Pancreas (tissue), 10 donors: ENCODE results near the gene TPRA1. TPM values are rescaled to one million over a fixed set of nuclear protein-coding genes. Genes with fewer than 3 reads are reported as not detected.
A peak's percentile ranks its signal among the peaks of the same experiment; 100 is the strongest.

Source experiments
- ATAC-seq, 4 donors: fragments of 200-7000 bp; cut with Tn5 transposase; one replicate each; pipeline versions ENCODE4 v1.8.0 to v1.9.1; 2020; ENCODE audit warnings: mild to moderate bottlenecking in 4 of 4, moderate library complexity in 4 of 4
- DNase-seq, 6 donors: peaks; one replicate each; pipeline ENCODE4 v3.0.0-alpha.2; 2020
- FAIRE-seq: peaks from 2 replicates; lab custom pipeline; 2012; peaks lifted over from hg19 to GRCh38; lab: Jason Lieb, UNC
- H3K27ac ChIP-seq, 4 donors: fragments of 200-600 bp; sonication (generic); 1 replicate in 3 of 4; 2 replicates in 1 of 4; pipeline versions ENCODE4 v1.5.0 to v1.8.0; 2020
- H3K27me3 ChIP-seq, 4 donors: fragments of 200-600 bp; one replicate each; pipeline ENCODE4 v1.8.0; 2021
- H3K36me3 ChIP-seq, 3 donors: fragments of 200-600 bp; sonication (generic) in 1 of 3; one replicate each; pipeline versions ENCODE4 v1.5.0 to v1.8.0; 2020 to 2021
- H3K4me1 ChIP-seq, 3 donors: fragments of 200-600 bp; one replicate each; pipeline ENCODE4 v1.8.0; 2021
- H3K4me3 ChIP-seq, 4 donors: fragments of 200-600 bp; sonication (generic) in 2 of 4; one replicate each; pipeline versions ENCODE4 v1.5.0 to v1.8.0; 2020 to 2021
- H3K9me3 ChIP-seq, 4 donors: fragments of 200-600 bp; one replicate each; pipeline ENCODE4 v1.8.0; 2021
- CTCF ChIP-seq, 4 donors: fragments of 200-600 bp; sonication (generic) in 3 of 4; IDR thresholded peaks; one replicate each; pipeline versions ENCODE4 v1.5.0 to v1.8.0; 2021; ENCODE audit warnings: antibody characterized with exemption in 4 of 4
- WGBS, 2 donors: extraction: QIAGEN DNeasy Blood & Tissue Kit; methylation state at CpG; one replicate each; pipeline ENCODE4 v1.1.7; 2013; 5-methylcytosine and 5-hydroxymethylcytosine counted together
- intact Hi-C, 3 donors: fragments of 100-400 bp; cut with DNase I; formaldehyde crosslinking; loops; one replicate each; pipeline versions ENCODE4 v1.11.1 to v1.14.2; 2022
- polyA plus RNA-seq, 2 donors: library from polyadenylated mRNA; stranded (reverse); fragments of 200-250 nt; gene quantifications; one replicate each; pipeline ENCODE4 v1.2.3, GENCODE V29; 2013
- total RNA-seq, 6 donors: library from RNA; stranded (reverse); fragmentation: NEBNext Ultra II Directional in 4 of 6; extraction: Animal tissue kit (Norgen Biotek cat#: 25700) in 4 of 6; gene quantifications; one replicate each; pipeline versions ENCODE4 v1.2.1 to v1.2.4, GENCODE V29; 2021 to 2023
- donor health status: healthy with polysubstance abuse.
- donor health status: DM: no; HTN: no; CAD: no; lungs with moderate emphysema.
- donor health status: DM: no; HTN: no; CAD: no.
- donor health status: control.
- donor health status: control.
- donor health status: Bipolar disorder and iron deficiency.
- donor health status: DM: yes; HTN: yes; CAD: no.
- donor health status: DM: no; HTN: no; CAD: no.
- donor health status: DM: no; HTN: no; CAD: no.
- donor health status: DM: yes; HTN: yes; CAD: no.

Gene TPRA1
- total and polyA plus RNA-seq, 8 donors, result 12.1 to 25.9 (median 16.1) TPM

GRCh38 chr3:127584734-127585133 is 5.8 kb downstream of the TPRA1 start:
- H3K4me3 ChIP-seq, result no peak overlapping the region
- H3K4me1 ChIP-seq, result peaks cover 0 to 14% (median 0%) of the 10 kb centered on the region in 3 donors
- H3K9me3 ChIP-seq, result no peaks in the 10 kb centered on the region
- DNase-seq (peak in 1 of 6 donors; percentile 0), FAIRE-seq (no peak), ATAC-seq (no peak)
- no peak overlapping the region for H3K27ac ChIP-seq
- intact Hi-C loops, result no loop called here
- 91 to 94% methylated on average over 6 of the region's 6 CpGs for WGBS, 2 donors
- no peak for TF ChIP-seq CTCF (IDR thresholded peaks at IDR 0.05)
- no peaks in the 10 kb centered on the region for H3K36me3 ChIP-seq
- H3K27me3 ChIP-seq, result no peaks in the 10 kb centered on the region

- H3K27ac ChIP-seq, result no peak overlapping the region
- no peak for ATAC-seq
- no peaks in the 10 kb centered on the region for H3K27me3 ChIP-seq
- intact Hi-C loops, result no loop called here
- FAIRE-seq, result no peak
- 89 to 92% methylated on average over 11 of the region's 11 CpGs for WGBS, 2 donors
- H3K9me3 ChIP-seq, result no peaks in the 10 kb centered on the region
- TF ChIP-seq CTCF (IDR thresholded peaks at IDR 0.05), result no peak
- no peak for DNase-seq
- no peaks in the 10 kb centered on the region for H3K36me3 ChIP-seq
- H3K4me3 ChIP-seq, result no peak overlapping the region
- peaks cover 0 to 4% (median 0%) of the 10 kb centered on the region in 3 donors for H3K4me1 ChIP-seq
Measured at GRCh38 chr3:127580327-127581060, 10.0 kb downstream of the TPRA1 start.

- WGBS, 2 donors, result 94% methylated on average over 6 of the region's 6 CpGs
- no peaks in the 10 kb centered on the region for H3K4me1 ChIP-seq
- TF ChIP-seq CTCF (IDR thresholded peaks at IDR 0.05), result no peak
- H3K4me3 ChIP-seq, result no peak overlapping the region
- intact Hi-C loops, result loop anchor here in 1 of 3 donors (10.0 kb wide), 2 partner anchors 116 to 396 kb away; no protein-coding TSS in a partner anchor
- no peaks in the 10 kb centered on the region for H3K27me3 ChIP-seq
- DNase-seq (no peak), ATAC-seq (no peak), FAIRE-seq (no peak)
- no peaks in the 10 kb centered on the region for H3K9me3 ChIP-seq
- no peak overlapping the region for H3K27ac ChIP-seq
- H3K36me3 ChIP-seq, result peaks cover 0 to under 1% (median 0%) of the 10 kb centered on the region in 3 donors
Measured at GRCh38 chr3:127578802-127579201, 11.7 kb downstream of the TPRA1 start.

GRCh38 chr3:127578168-127578567 is 12.4 kb downstream of the TPRA1 start:
- Histone ChIP-seq H3K4me3 (no peak overlapping the region), H3K36me3 (peaks cover 0 to 7% (median 3%) of the 10 kb centered on the region in 3 donors), H3K4me1 (no peaks in the 10 kb centered on the region), H3K27me3 (no peaks in the 10 kb centered on the region), H3K27ac (no peak overlapping the region), H3K9me3 (no peaks in the 10 kb centered on the region)
- intact Hi-C loops, result loop anchor here in 1 of 3 donors (10.0 kb wide), 2 partner anchors 117 to 397 kb away; no protein-coding TSS in a partner anchor
- DNase-seq (no peak), FAIRE-seq (no peak), ATAC-seq (no peak)
- TF ChIP-seq CTCF (IDR thresholded peaks at IDR 0.05), result no peak
- 70 to 90% methylated on average over 2 of the region's 2 CpGs for WGBS, 2 donors

GRCh38 chr3:127577448-127577847 is 13.1 kb downstream of the TPRA1 start:
- Histone ChIP-seq H3K9me3 (no peaks in the 10 kb centered on the region), H3K4me1 (no peaks in the 10 kb centered on the region), H3K36me3 (peaks cover 0 to 12% (median 7%) of the 10 kb centered on the region in 3 donors), H3K27me3 (no peaks in the 10 kb centered on the region), H3K4me3 (no peak overlapping the region), H3K27ac (no peak overlapping the region)
- ATAC-seq, result no peak
- no peak for FAIRE-seq
- WGBS, 2 donors, result 95% methylated on average over 7 of the region's 7 CpGs
- TF ChIP-seq CTCF (IDR thresholded peaks at IDR 0.05), result no peak
- DNase-seq, result peak in 1 of 6 donors; percentile 37
- intact Hi-C loops, result loop anchor here in 1 of 3 donors (10.0 kb wide), 2 partner anchors 117 to 397 kb away; no protein-coding TSS in a partner anchor
